Activated T-cell treated with anti-CD3 and anti-CD28 coated beads, Interleukin-2, amount 50 U/mL, for 24 hours (primary cell): ENCODE data around the gene PROSER1.
A peak's percentile ranks its signal among the peaks of the same experiment; 100 is the strongest.
"Not testable (repeated sequence)": the region's sequence is repeated elsewhere in the genome, so short reads cannot be mapped to it uniquely, and the experiment has no call there.

Source experiments
- DNase-seq: peaks from one replicate; pipeline ENCODE4 v3.0.0-alpha.2; 2020
- H3K27ac Mint-ChIP-seq: 2 replicates; pipeline ENCODE4 v1.8.0; 2020; ENCODE audit warnings: mild to moderate bottlenecking, mixed read lengths
- H3K27me3 Mint-ChIP-seq: 2 replicates; pipeline ENCODE4 v1.8.0; 2020; ENCODE audit warnings: mixed read lengths
- H3K36me3 Mint-ChIP-seq: 2 replicates; pipeline ENCODE4 v1.8.0; 2020; ENCODE audit warnings: low read depth, mixed read lengths
- H3K4me1 Mint-ChIP-seq: 2 replicates; pipeline ENCODE4 v1.8.0; 2020; ENCODE audit warnings: low read depth, mixed read lengths
- H3K4me3 Mint-ChIP-seq: 2 replicates; pipeline ENCODE4 v1.8.0; 2020; ENCODE audit warnings: mild to moderate bottlenecking, moderate library complexity, mixed read lengths
- H3K9me3 Mint-ChIP-seq: 2 replicates; pipeline ENCODE4 v1.8.0; 2020; ENCODE audit warnings: mixed read lengths

PROSER1 gene

DNA sequence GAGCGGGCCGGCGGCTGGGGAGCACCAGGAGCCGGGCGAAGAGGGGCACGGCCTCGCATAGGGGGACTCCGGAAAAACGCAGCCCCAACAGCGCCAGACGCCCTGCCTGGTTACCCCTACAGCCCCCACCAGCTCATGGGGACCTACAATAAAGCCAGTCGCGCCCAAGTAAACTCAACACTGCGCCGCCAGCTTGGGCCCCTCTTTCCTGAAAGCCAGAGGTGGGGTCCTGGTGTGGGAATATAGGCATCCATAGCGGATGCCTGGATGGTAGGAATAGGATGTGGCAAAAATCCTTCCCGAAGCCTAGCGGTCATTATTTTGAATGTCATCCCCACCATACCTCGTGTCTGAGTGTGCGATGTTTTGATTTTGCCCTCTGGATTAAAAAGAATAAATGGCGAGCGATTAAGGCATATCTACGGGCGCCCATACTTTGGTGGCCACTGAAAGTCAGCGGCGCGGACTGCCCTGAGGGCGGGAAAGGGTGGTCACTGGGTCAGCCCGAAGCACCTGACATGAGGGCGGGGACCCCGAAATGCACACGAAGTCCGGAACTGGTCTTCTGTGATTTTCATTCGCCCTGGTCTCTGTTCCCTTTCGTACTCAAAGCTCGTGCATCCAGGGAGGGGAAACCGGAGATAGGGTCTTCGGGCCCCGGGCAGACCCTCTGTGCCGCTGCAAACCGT is at the start of gene PROSER1, which contains the start of gene NHLRC3:
Gene PROSER1, minus strand, starts transcription at position 210 of the 689 bp plus-strand sequence. CDS start 847 bp downstream, outside the sequence.
Gene NHLRC3, plus strand, starts transcription at position 577 of the 689 bp plus-strand sequence. CDS start 184 bp downstream, outside the sequence.
- H3K4me3 Mint-ChIP-seq, result peak within 1 kb of the TSS; percentile 92
- peak; percentile 88 for DNase-seq
- H3K9me3 Mint-ChIP-seq, result no peaks in the 10 kb centered on the region
- peak within 1 kb of the TSS; percentile 98 for H3K27ac Mint-ChIP-seq
- no peaks in the 10 kb centered on the region for H3K27me3 Mint-ChIP-seq
- peaks cover 56% of the 10 kb centered on the region for H3K4me1 Mint-ChIP-seq
- peaks cover 63% of the 10 kb centered on the region for H3K36me3 Mint-ChIP-seq

DNA sequence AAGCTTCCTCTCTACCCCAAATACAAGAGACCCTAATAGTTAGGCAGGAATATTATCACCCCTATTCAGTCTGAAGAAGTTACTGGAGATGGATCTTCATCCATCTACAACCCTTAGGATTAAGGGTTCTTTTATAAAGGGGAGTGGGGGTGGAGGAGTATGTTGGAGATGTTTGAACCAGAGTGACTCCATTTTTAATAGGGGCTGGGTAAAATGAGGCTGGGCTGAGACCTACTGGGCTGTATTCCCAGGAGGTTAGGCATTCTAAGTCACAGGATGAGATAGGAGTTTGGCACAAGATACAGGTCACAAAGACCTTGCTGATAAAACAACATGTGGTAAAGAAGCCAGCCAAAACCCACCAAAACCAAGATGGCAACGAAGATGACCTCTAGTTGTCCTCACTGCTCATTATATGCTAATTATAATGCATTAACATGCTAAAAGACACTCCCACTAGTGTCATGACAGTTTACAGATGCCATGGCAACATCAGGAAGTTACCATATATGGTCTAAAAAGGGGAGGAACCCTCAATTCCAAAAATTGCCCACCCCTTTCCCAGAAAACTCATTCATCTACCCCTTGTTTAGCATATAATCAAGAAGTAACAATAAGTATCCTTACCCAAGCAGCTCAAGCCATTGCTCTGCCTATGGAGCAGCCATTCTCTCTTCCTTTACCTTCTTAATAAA is 48.5 kb upstream of the PROSER1 start:
- not testable (repeated sequence) for H3K4me1 Mint-ChIP-seq, H3K4me3 Mint-ChIP-seq, H3K27ac Mint-ChIP-seq, H3K36me3 Mint-ChIP-seq, DNase-seq, H3K9me3 Mint-ChIP-seq
- peaks cover 20% of the 10 kb centered on the region for H3K27me3 Mint-ChIP-seq

DNA sequence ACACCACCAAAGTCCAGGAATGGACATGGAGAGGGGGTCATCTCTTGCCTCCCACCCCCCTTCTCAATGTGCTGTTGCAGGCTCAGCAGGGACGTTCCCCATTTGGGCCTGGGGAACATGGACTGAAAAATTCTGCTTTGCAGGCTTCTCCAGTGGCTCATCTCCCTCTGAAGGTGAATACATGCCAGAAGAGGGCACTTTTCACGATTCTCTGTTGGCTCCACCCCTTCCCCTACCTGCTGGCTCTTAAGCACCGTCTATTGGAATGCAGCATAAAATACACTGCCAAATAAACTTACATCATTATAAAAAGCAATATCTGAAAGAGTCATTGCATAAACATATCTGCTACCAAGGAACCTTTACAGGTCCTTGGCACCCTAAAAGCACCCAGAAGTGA is 36.1 kb upstream of the PROSER1 start:
- Mint-ChIP-seq H3K36me3 (no peaks in the 10 kb centered on the region), H3K9me3 (peaks cover 2% of the 10 kb centered on the region), H3K4me3 (no peak overlapping the region), H3K27ac (no peak overlapping the region), H3K27me3 (peaks cover 59% of the 10 kb centered on the region), H3K4me1 (no peaks in the 10 kb centered on the region)
- DNase-seq, result no peak

DNA sequence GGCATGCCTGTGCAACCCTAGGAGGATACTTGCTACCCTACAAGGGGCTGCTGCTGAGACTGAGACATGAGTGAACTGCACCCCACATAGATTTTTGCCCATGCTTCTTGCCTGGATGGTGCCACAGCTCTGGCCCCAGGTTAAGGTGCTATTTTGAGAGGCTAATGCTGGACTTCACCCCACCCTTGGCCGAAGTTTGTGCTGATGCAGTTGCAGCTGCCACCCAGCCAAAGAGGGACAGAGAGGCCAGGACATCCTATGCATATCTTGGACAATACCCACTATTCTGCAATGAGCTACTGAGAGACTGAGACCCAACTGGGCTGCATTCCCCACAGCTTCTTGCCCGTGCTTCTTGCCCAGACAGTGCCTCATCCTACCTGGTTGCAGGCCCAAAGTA is 35.0 kb upstream of the PROSER1 start:
- Mint-ChIP-seq H3K4me1 (no peaks in the 10 kb centered on the region), H3K9me3 (peaks cover 2% of the 10 kb centered on the region), H3K27me3 (peaks cover 55% of the 10 kb centered on the region), H3K27ac (no peak overlapping the region), H3K36me3 (no peaks in the 10 kb centered on the region), H3K4me3 (no peak overlapping the region)
- no peak for DNase-seq

DNA sequence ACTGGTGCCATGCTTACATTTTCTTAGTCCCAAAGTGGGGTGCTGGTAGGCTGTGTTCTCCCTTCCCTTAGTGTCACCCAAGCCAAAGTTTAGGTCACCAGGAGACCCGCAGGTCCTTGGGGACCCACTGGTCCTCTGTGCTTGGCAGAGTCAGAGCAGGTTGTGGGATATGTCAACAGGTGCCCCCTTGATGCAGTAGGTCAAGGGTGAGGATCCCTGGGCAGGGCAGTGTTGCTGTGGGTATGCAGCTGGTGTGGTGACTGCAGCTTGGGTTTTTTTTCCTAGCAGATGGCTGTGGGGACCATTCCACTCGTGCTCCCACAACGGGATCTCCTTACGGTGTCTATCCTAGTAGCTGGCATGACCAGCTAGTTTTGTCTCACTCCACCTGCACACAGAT is 24.1 kb upstream of the PROSER1 start:
- no peak for DNase-seq
- Mint-ChIP-seq H3K36me3 (peaks cover 24% of the 10 kb centered on the region), H3K4me1 (peaks cover 17% of the 10 kb centered on the region), H3K4me3 (no peak overlapping the region), H3K27me3 (no peaks in the 10 kb centered on the region), H3K27ac (no peak overlapping the region), H3K9me3 (no peaks in the 10 kb centered on the region)

DNA sequence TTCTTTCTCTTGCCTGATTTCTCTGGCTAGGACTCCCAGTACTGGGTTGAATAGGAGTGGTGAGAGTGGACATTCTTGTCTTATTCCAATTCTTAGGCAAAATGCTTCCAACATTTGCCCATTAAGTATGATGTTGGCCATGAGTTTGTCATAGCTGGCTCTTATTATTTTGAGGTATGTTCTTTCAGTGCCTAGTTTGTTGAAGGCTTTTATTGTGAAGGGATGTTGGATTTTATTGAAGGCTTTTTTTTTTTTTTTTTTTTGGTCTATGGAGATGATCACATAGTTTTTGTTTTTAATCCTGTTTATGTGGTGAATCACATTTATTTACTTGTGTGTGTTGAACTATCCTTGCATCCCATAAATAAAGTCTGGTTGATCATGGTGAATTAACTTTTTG is 20.2 kb upstream of the PROSER1 start:
- Mint-ChIP-seq H3K27ac (no peak overlapping the region), H3K4me1 (peaks cover 27% of the 10 kb centered on the region), H3K27me3 (no peaks in the 10 kb centered on the region), H3K4me3 (no peak overlapping the region), H3K36me3 (peaks cover 42% of the 10 kb centered on the region), H3K9me3 (no peaks in the 10 kb centered on the region)
- no peak for DNase-seq

DNA sequence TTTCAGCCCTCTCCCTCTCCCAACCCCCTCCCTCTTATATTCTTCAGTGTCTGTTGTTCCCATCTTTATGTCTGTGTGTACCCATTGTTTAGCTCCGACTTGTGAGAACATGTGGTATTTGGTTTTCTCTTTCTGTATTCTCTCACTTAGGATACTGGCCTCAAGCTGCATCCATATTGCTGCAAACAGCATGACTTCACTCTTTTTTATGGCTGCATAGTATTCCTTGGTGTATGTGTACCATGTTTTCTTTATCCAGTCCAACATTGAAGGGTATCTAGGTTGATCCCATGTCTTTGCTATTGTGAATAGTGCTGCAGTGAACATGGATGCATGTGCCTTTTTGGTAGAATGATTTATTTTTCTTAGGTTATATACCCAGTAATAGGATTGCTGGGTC is 18.1 kb upstream of the PROSER1 start:
- no peak overlapping the region for H3K27ac Mint-ChIP-seq
- H3K27me3 Mint-ChIP-seq, result no peaks in the 10 kb centered on the region
- no peaks in the 10 kb centered on the region for H3K9me3 Mint-ChIP-seq
- peaks cover 45% of the 10 kb centered on the region for H3K36me3 Mint-ChIP-seq
- no peak overlapping the region for H3K4me3 Mint-ChIP-seq
- peaks cover 29% of the 10 kb centered on the region for H3K4me1 Mint-ChIP-seq
- DNase-seq, result no peak

DNA sequence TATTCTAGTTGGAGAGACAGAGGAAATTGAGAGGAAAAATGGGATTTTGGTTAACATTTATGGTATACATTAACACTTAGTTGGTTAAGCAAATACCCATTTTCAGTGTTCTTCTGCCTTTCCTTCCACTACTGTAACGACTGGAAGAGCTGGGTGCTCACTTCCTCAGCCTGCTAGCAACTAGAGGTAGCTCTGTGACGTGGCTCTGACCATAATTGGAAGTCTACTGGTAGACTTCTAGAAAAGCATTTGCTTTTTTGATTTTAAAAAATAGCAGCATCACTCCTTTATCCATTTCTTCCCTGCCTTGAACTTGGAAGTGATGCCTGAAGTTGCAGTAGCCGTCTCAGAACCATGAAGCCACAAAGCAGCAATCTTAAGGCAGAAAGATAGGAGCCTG is 16.2 kb upstream of the PROSER1 start:
- no peaks in the 10 kb centered on the region for H3K27me3 Mint-ChIP-seq
- H3K27ac Mint-ChIP-seq, result no peak overlapping the region
- H3K9me3 Mint-ChIP-seq, result no peaks in the 10 kb centered on the region
- H3K4me1 Mint-ChIP-seq, result peaks cover 23% of the 10 kb centered on the region
- no peak for DNase-seq
- H3K36me3 Mint-ChIP-seq, result peaks cover 41% of the 10 kb centered on the region
- H3K4me3 Mint-ChIP-seq, result no peak overlapping the region

DNA sequence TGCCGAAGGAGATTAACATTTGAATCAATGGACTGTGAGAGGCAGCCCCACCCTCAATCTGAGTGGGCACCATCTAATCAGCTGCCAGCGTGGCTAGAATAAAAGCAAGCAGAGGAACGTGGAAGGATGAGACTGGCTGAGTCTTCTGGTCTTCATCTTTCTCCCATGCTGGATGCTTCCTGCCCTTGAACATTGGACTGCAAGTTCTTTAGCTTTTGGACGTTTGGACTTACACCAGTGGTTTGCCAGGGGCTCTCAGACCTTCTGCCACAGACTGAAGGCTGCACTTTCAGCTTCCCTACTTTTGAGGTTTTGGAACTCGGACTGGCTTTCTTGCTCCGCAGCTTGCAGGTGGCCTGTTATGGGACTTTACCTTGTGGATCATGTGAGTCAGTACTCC is 15.1 kb upstream of the PROSER1 start:
- peaks cover 44% of the 10 kb centered on the region for H3K36me3 Mint-ChIP-seq
- no peak overlapping the region for H3K27ac Mint-ChIP-seq
- peaks cover 19% of the 10 kb centered on the region for H3K4me1 Mint-ChIP-seq
- H3K27me3 Mint-ChIP-seq, result no peaks in the 10 kb centered on the region
- DNase-seq, result no peak
- H3K9me3 Mint-ChIP-seq, result no peaks in the 10 kb centered on the region
- no peak overlapping the region for H3K4me3 Mint-ChIP-seq

DNA sequence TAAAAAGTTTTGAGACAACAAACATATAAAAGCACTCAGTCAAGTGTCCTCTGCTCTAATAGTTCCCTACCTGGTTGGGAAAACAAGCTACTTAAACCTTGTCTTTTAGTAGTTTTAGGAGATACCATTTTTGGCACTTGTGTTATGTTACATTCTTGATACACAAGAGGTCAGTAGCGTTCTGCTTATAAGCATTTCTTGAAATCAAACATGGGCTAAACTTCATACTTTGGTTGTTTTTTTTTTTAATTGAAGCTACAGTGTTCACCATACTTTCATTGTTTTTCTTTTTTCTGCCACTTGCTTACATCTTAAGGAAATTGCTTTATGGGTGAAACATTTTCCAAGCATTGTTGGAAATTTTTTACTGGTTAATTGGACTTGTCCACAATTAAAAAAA is 13.3 kb upstream of the PROSER1 start:
- Mint-ChIP-seq H3K9me3 (no peaks in the 10 kb centered on the region), H3K4me3 (no peak overlapping the region), H3K27ac (no peak overlapping the region), H3K27me3 (no peaks in the 10 kb centered on the region), H3K4me1 (peaks cover 13% of the 10 kb centered on the region), H3K36me3 (peaks cover 46% of the 10 kb centered on the region)
- DNase-seq, result no peak

DNA sequence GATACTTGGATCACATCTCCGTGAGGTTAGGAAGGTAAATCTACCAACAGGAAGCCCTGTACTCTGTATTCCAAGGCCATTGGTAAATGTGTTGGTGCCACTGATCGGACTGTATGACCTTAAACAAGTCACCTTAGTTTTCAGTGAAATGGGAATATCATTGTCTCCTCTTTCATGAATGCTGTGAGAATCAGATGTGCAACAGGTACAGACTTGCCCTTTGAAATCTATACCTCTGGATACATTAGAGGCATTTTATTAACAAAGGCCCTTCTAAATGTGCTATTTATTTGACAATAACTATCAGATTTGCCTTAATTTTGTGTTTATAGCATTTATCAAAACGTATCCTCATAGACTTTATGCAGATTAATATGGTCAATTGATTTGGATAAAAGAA is 11.4 kb upstream of the PROSER1 start:
- H3K36me3 Mint-ChIP-seq, result peaks cover 56% of the 10 kb centered on the region
- H3K27ac Mint-ChIP-seq, result no peak overlapping the region
- H3K9me3 Mint-ChIP-seq, result no peaks in the 10 kb centered on the region
- H3K27me3 Mint-ChIP-seq, result no peaks in the 10 kb centered on the region
- DNase-seq, result no peak
- H3K4me1 Mint-ChIP-seq, result peaks cover 14% of the 10 kb centered on the region
- H3K4me3 Mint-ChIP-seq, result no peak overlapping the region

DNA sequence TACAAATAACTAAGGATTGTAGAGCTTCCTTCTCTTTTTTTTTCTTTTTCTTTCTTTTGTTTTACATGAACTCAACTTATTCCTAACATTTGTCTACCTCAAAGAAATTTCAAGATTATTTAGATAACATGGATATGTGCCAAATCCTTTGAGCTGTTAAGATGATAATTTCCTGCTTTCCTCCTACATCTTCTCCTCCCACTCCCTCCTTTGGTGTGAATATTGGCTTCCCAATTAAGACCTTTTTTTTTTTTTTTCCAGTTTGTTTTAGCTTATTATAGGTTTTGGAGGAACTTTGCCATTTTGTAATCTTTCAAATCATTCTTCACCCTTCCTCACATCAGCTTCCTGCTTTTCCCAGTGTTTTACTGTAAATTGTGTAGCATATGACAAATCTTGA is 10.9 kb upstream of the PROSER1 start:
- Mint-ChIP-seq H3K27ac (no peak overlapping the region), H3K27me3 (no peaks in the 10 kb centered on the region), H3K4me1 (peaks cover 10% of the 10 kb centered on the region), H3K4me3 (no peak overlapping the region), H3K36me3 (peaks cover 56% of the 10 kb centered on the region), H3K9me3 (no peaks in the 10 kb centered on the region)
- no peak for DNase-seq

DNA sequence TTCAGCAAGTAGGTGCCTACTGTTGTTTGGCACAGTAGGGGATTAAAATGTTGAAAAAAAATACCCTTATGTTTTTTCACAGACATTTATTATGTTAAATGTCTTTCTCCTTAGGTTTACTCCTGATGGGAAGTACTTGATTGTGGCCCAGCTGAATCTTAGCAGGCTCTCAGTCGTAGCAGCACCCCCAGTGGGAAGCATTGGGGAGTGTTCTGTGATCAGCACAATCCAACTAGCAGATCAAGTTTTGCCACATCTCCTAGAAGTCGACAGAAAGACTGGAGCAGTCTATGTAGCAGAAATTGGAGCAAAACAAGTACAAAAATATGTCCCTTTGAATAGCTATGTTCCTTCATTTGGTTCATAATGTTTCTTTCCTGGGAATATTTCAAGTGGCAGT is 9.7 kb upstream of the PROSER1 start:
- DNase-seq, result no peak
- H3K36me3 Mint-ChIP-seq, result peaks cover 55% of the 10 kb centered on the region
- no peaks in the 10 kb centered on the region for H3K9me3 Mint-ChIP-seq
- peaks cover 8% of the 10 kb centered on the region for H3K4me1 Mint-ChIP-seq
- H3K27me3 Mint-ChIP-seq, result no peaks in the 10 kb centered on the region
- H3K4me3 Mint-ChIP-seq, result no peak overlapping the region
- no peak overlapping the region for H3K27ac Mint-ChIP-seq

DNA sequence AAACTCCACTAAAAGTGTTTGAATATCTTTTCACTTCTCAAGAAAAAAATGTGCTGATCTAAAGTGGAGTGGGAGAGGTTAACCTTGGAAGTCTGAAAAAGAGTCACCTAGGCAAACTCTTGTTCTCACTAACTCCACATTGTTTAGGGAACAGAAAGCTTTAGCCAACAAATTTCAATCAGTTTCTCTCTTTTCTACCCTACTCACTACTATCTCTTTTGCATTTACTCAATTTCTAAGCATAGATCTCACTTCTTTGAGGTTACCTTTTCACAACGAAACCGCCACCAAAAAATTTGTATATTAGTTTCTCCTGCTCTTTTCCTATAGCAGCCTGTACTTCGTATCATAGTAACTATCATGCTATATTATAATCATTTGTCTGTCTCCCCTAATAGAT is 6.6 kb upstream of the PROSER1 start:
- H3K9me3 Mint-ChIP-seq, result no peaks in the 10 kb centered on the region
- H3K27ac Mint-ChIP-seq, result peak overlapping the region; percentile 3
- peaks cover 64% of the 10 kb centered on the region for H3K36me3 Mint-ChIP-seq
- peaks cover 23% of the 10 kb centered on the region for H3K4me1 Mint-ChIP-seq
- no peak overlapping the region for H3K4me3 Mint-ChIP-seq
- DNase-seq, result no peak
- H3K27me3 Mint-ChIP-seq, result no peaks in the 10 kb centered on the region

DNA sequence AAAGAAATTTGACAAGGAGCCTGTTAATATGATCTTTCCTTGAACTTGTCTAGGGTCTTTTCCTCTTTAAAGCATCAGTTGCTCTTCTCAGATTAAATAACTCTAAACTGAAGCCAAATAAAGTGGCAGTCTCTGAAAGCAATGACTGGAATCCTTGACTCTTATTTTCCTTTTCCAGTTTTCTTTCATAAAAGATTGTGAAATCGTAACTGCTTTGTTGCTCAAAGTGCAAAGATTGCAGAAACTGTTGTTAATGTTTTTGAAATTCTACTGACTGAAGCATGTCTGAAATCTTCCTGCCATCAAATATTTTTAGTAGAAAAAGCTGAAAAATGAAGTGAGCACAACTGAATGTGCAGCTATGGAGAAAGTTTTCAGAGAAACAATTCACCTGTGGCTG is 2.3 kb upstream of the PROSER1 start:
- H3K4me3 Mint-ChIP-seq, result peak overlapping the region; percentile 92

More for the DNA sequence above, 2.3 kb upstream of the PROSER1 start:
- Mint-ChIP-seq H3K4me1 (peaks cover 38% of the 10 kb centered on the region), H3K36me3 (peaks cover 63% of the 10 kb centered on the region), H3K9me3 (no peaks in the 10 kb centered on the region), H3K27me3 (no peaks in the 10 kb centered on the region), H3K27ac (peak overlapping the region; percentile 53)
- DNase-seq, result no peak
